ENCODE measurements around the gene PKDREJ. TPM values are rescaled to one million over a fixed set of nuclear protein-coding genes. Genes with fewer than 3 reads are reported as not detected.

The PKDREJ gene
- total RNA-seq, 1 experiment from 2014 or later = not detected

- Mint-ChIP-seq H3K4me1 (ENCODE audit: insufficient read depth, unreplicated experiment) (peaks cover 5% of the 10 kb centered on the region), H3K36me3 (ENCODE audit: insufficient read depth, unreplicated experiment) (peaks cover 12% of the 10 kb centered on the region), H3K27ac (ENCODE audit: low read depth, unreplicated experiment) (no peak overlapping the region), H3K27me3 (ENCODE audit: insufficient read depth, unreplicated experiment) (no peaks in the 10 kb centered on the region), H3K9me3 (ENCODE audit: unreplicated experiment) (no peaks in the 10 kb centered on the region), H3K4me3 (ENCODE audit: unreplicated experiment) (no peak overlapping the region)
- intact Hi-C loops (cut with micrococcal nuclease) = no loop called here
- ChIA-PET CTCF (interaction anchor here (0.6 to 11.2 kb wide), 5 partner anchors 186 to 423 kb away, joined by 3 to 157 read pairs (median 3); no protein-coding TSS in a partner anchor), POLR2A (interaction anchor here (0.9 kb wide), 1 partner anchor 27 kb away, joined by 3 read pairs; the partner anchor contains the start of gene TRMU)
- no peak for DNase-seq (ENCODE audit: unreplicated experiment)
- no peak for TF ChIP-seq CTCF (IDR thresholded peaks at IDR 0.05; ENCODE audit: unreplicated experiment)
- TSS peak; percentile 46 for BruUV-seq (replicated peaks)
Measured at GRCh38 chr22:46308283-46308988, 45.3 kb upstream of the PKDREJ start.

- intact Hi-C loops (cut with micrococcal nuclease) = no loop called here
- Mint-ChIP-seq H3K27me3 (ENCODE audit: insufficient read depth, unreplicated experiment) (no peaks in the 10 kb centered on the region), H3K27ac (ENCODE audit: low read depth, unreplicated experiment) (peak overlapping the region; percentile 82), H3K4me3 (ENCODE audit: unreplicated experiment) (no peak overlapping the region), H3K9me3 (ENCODE audit: unreplicated experiment) (no peaks in the 10 kb centered on the region), H3K36me3 (ENCODE audit: insufficient read depth, unreplicated experiment) (peaks cover 36% of the 10 kb centered on the region), H3K4me1 (ENCODE audit: insufficient read depth, unreplicated experiment) (peaks cover 21% of the 10 kb centered on the region)
- no peak for TF ChIP-seq CTCF (IDR thresholded peaks at IDR 0.05; ENCODE audit: unreplicated experiment)
- no TSS peak for BruUV-seq (replicated peaks)
- DNase-seq (ENCODE audit: unreplicated experiment) = peak; percentile 9
- ChIA-PET CTCF (interaction anchor here (0.7 to 1.5 kb wide), 6 partner anchors 10 to 319 kb away, joined by 3 to 16 read pairs (median 3); no protein-coding TSS in a partner anchor), POLR2A (no interaction called here)
Measured at GRCh38 chr22:46303347-46303965, 40.3 kb upstream of the PKDREJ start.

- peaks cover 34% of the 10 kb centered on the region for H3K36me3 Mint-ChIP-seq (ENCODE audit: insufficient read depth, unreplicated experiment)
- no peak for DNase-seq (ENCODE audit: unreplicated experiment)
- H3K27me3 Mint-ChIP-seq (ENCODE audit: insufficient read depth, unreplicated experiment) = no peaks in the 10 kb centered on the region
- CTCF ChIA-PET = interaction anchor here (0.7 to 1.6 kb wide), 3 partner anchors 178 to 306 kb away, joined by 3 to 5 read pairs (median 4); no protein-coding TSS in a partner anchor
- BruUV-seq (replicated peaks) = no TSS peak
- no peaks in the 10 kb centered on the region for H3K9me3 Mint-ChIP-seq (ENCODE audit: unreplicated experiment)
- peaks cover 36% of the 10 kb centered on the region for H3K4me1 Mint-ChIP-seq (ENCODE audit: insufficient read depth, unreplicated experiment)
- POLR2A ChIA-PET = no interaction called here
- no peak for TF ChIP-seq CTCF (IDR thresholded peaks at IDR 0.05; ENCODE audit: unreplicated experiment)
- H3K27ac Mint-ChIP-seq (ENCODE audit: low read depth, unreplicated experiment) = no peak overlapping the region
- intact Hi-C loops (cut with micrococcal nuclease) = no loop called here
- H3K4me3 Mint-ChIP-seq (ENCODE audit: unreplicated experiment) = no peak overlapping the region
Measured at GRCh38 chr22:46300491-46300890, 37.3 kb upstream of the PKDREJ start.

GRCh38 chr22:46299101-46299500, 36.0 kb upstream of the PKDREJ start:
- no peak for TF ChIP-seq CTCF (IDR thresholded peaks at IDR 0.05; ENCODE audit: unreplicated experiment)
- Mint-ChIP-seq H3K27ac (ENCODE audit: low read depth, unreplicated experiment) (no peak overlapping the region), H3K4me3 (ENCODE audit: unreplicated experiment) (peak overlapping the region; percentile 46), H3K9me3 (ENCODE audit: unreplicated experiment) (no peaks in the 10 kb centered on the region), H3K27me3 (ENCODE audit: insufficient read depth, unreplicated experiment) (no peaks in the 10 kb centered on the region), H3K4me1 (ENCODE audit: insufficient read depth, unreplicated experiment) (peaks cover 36% of the 10 kb centered on the region), H3K36me3 (ENCODE audit: insufficient read depth, unreplicated experiment) (peaks cover 41% of the 10 kb centered on the region)
- POLR2A ChIA-PET = no interaction called here
- DNase-seq (ENCODE audit: unreplicated experiment) = no peak
- BruUV-seq (replicated peaks) = no TSS peak
- intact Hi-C loops (cut with micrococcal nuclease) = no loop called here
- CTCF ChIA-PET = interaction anchor here (0.9 to 4.0 kb wide), 4 partner anchors 177 to 304 kb away, joined by 4 to 16 read pairs (median 5); no protein-coding TSS in a partner anchor
